Left lung (tissue), 10 donors: Measurements from ENCODE around the gene COX6B2. TPM values are rescaled to one million over a fixed set of nuclear protein-coding genes. Genes with fewer than 3 reads are reported as not detected.

Source experiments
- ATAC-seq: fragments of 200-7000 bp; cut with Tn5 transposase; one replicate; pipeline ENCODE4 v1.9.1; 2020; ENCODE audit warnings: moderate library complexity
- DNase-seq, 4 donors: peaks; one replicate each; pipeline ENCODE4 v3.0.0-alpha.2; 2013 to 2020
- H3K27ac ChIP-seq, 2 donors: fragments of 200-600 bp; sonication (generic) in 1 of 2; one replicate each; pipeline versions ENCODE4 v1.5.0 to v1.8.0; 2020 to 2021
- H3K27me3 ChIP-seq, 2 donors: fragments of 200-600 bp; sonication (generic) in 1 of 2; one replicate each; pipeline versions ENCODE4 v1.5.0 to v1.8.0; 2020 to 2021
- H3K36me3 ChIP-seq, 2 donors: fragments of 200-600 bp; sonication (generic) in 1 of 2; one replicate each; pipeline versions ENCODE4 v1.5.0 to v1.8.0; 2020 to 2021
- H3K4me1 ChIP-seq, 2 donors: fragments of 200-600 bp; one replicate each; pipeline ENCODE4 v1.8.0; 2021
- H3K4me3 ChIP-seq, 2 donors: fragments of 200-600 bp; sonication (generic) in 1 of 2; one replicate each; pipeline versions ENCODE4 v1.5.0 to v1.8.0; 2020 to 2021; ENCODE audit warnings: mild to moderate bottlenecking in 1 of 2
- H3K9me3 ChIP-seq, 2 donors: fragments of 200-600 bp; sonication (generic) in 1 of 2; one replicate each; pipeline versions ENCODE4 v1.5.0 to v1.8.0; 2020 to 2021
- CTCF ChIP-seq, 2 donors: fragments of 200-600 bp; sonication (generic) in 1 of 2; IDR thresholded peaks; one replicate each; pipeline versions ENCODE4 v1.5.0 to v1.8.0; 2021; ENCODE audit warnings: antibody characterized with exemption in 2 of 2
- intact Hi-C, 2 donors: fragments of 100-400 bp; cut with DNase I; formaldehyde crosslinking; loops; one replicate each; pipeline versions ENCODE4 v1.11.2 to v1.14.2; 2022
- polyA plus RNA-seq, 6 donors: library from polyadenylated mRNA; unstranded; fragments of 120-200 nt; gene quantifications; one replicate each; pipeline ENCODE4 v1.2.1, GENCODE V29; 2013; ENCODE audit not compliant: insufficient read length in 6 of 6
- total RNA-seq, 2 donors: library from RNA; stranded (reverse); fragmentation: NEBNext Ultra II Directional; extraction: Animal tissue kit (Norgen Biotek cat#: 25700); gene quantifications; one replicate each; pipeline ENCODE4 v1.2.1, GENCODE V29; 2021
- donor health status: DM: no; HTN: yes; CAD: no.
- donor health status: DM: no; HTN: no; CAD: no.

The COX6B2 gene
- total and polyA plus RNA-seq, 8 donors = 0.20 to 0.75 (median 0.50) TPM; not detected in 1

GRCh38 chr19:55347442-55348009, 7.0 kb downstream of the COX6B2 start:
- DNase-seq = no peak
- Histone ChIP-seq H3K36me3 (peaks cover 0 to 43% of the 10 kb centered on the region in 2 donors), H3K4me3 (no peak overlapping the region), H3K27me3 (peaks cover 10 to 27% of the 10 kb centered on the region in 2 donors), H3K9me3 (no peaks in the 10 kb centered on the region), H3K4me1 (no peaks in the 10 kb centered on the region), H3K27ac (no peak overlapping the region)
- intact Hi-C loops = no loop called here
- no peak for ATAC-seq
- no peak for TF ChIP-seq CTCF (IDR thresholded peaks at IDR 0.05)

- TF ChIP-seq CTCF (IDR thresholded peaks at IDR 0.05) = no peak
- H3K4me3 ChIP-seq = no peak overlapping the region
- no peak for DNase-seq
- H3K27ac ChIP-seq = no peak overlapping the region
- no peaks in the 10 kb centered on the region for H3K4me1 ChIP-seq
- peaks cover 0 to 48% of the 10 kb centered on the region in 2 donors for H3K36me3 ChIP-seq
- no peaks in the 10 kb centered on the region for H3K9me3 ChIP-seq
- intact Hi-C loops = no loop called here
- ATAC-seq = no peak
- H3K27me3 ChIP-seq = peaks cover 3 to 21% of the 10 kb centered on the region in 2 donors
These were observed 7.6 kb downstream of the COX6B2 start for GRCh38 chr19:55346725-55347441.

GRCh38 chr19:55345818-55346724, 8.4 kb downstream of the COX6B2 start:
- peaks cover 0 to 49% of the 10 kb centered on the region in 2 donors for H3K36me3 ChIP-seq
- H3K4me3 ChIP-seq = no peak overlapping the region
- no peak for ATAC-seq
- intact Hi-C loops = no loop called here
- H3K9me3 ChIP-seq = no peaks in the 10 kb centered on the region
- H3K27ac ChIP-seq = no peak overlapping the region
- peaks cover 0 to 6% of the 10 kb centered on the region in 2 donors for H3K4me1 ChIP-seq
- DNase-seq = no peak
- H3K27me3 ChIP-seq = peaks cover 0 to 13% of the 10 kb centered on the region in 2 donors
- TF ChIP-seq CTCF (IDR thresholded peaks at IDR 0.05) = no peak

- Histone ChIP-seq H3K27me3 (peaks cover 0 to 5% of the 10 kb centered on the region in 2 donors), H3K4me3 (no peak overlapping the region), H3K4me1 (peaks cover 4 to 14% of the 10 kb centered on the region in 2 donors), H3K36me3 (peaks cover 0 to 49% of the 10 kb centered on the region in 2 donors), H3K9me3 (no peaks in the 10 kb centered on the region), H3K27ac (no peak overlapping the region)
- DNase-seq (no peak), ATAC-seq (no peak)
- intact Hi-C loops = no loop called here
- TF ChIP-seq CTCF (IDR thresholded peaks at IDR 0.05) = no peak
These were observed 9.3 kb downstream of the COX6B2 start for GRCh38 chr19:55345101-55345817.
